GM21447 (cell line): ENCODE data around the gene CHGA.

Source experiments
- ATAC-seq: cut with Tn5 transposase; IDR thresholded peaks from one replicate; pipeline ENCODE4 v1.9.1; 2021; ENCODE audit not compliant: unreplicated experiment

Gene CHGA

GRCh38 chr14:92942976-92943710 is 20.2 kb downstream of the CHGA start:
- no peak for ATAC-seq

- ATAC-seq: no peak
Observed at GRCh38 chr14:92943855-92944570, 21.1 kb downstream of the CHGA start.

GRCh38 chr14:92944976-92945375 is 22.0 kb downstream of the CHGA start:
- no peak for ATAC-seq

- ATAC-seq: no peak
Observed at GRCh38 chr14:92945544-92945943, 22.6 kb downstream of the CHGA start.

GRCh38 chr14:92945959-92946846 is 23.3 kb downstream of the CHGA start:
- ATAC-seq: no peak

GRCh38 chr14:92946847-92947545 is 24.0 kb downstream of the CHGA start:
- no peak for ATAC-seq

- ATAC-seq: no peak
Observed at GRCh38 chr14:92948647-92949046, 25.7 kb downstream of the CHGA start.

- no peak for ATAC-seq
Observed at GRCh38 chr14:92949496-92950192, 26.7 kb downstream of the CHGA start.

- ATAC-seq: no peak
Observed at GRCh38 chr14:92950193-92950540, 27.2 kb downstream of the CHGA start.

- no peak for ATAC-seq
Observed at GRCh38 chr14:92950773-92951172, 27.8 kb downstream of the CHGA start.

GRCh38 chr14:92951261-92951660 is 28.3 kb downstream of the CHGA start:
- no peak for ATAC-seq

- ATAC-seq: no peak
Observed at GRCh38 chr14:92951912-92952471, 29.0 kb downstream of the CHGA start.

GRCh38 chr14:92952481-92953298 is 29.7 kb downstream of the CHGA start:
- ATAC-seq: no peak

- ATAC-seq: no peak
Observed at GRCh38 chr14:92953526-92953925, 30.6 kb downstream of the CHGA start.

- ATAC-seq: no peak
Observed at GRCh38 chr14:92954933-92955332, 32.0 kb downstream of the CHGA start.

GRCh38 chr14:92955381-92955780 is 32.4 kb downstream of the CHGA start:
- no peak for ATAC-seq

- ATAC-seq: no peak
Observed at GRCh38 chr14:92956961-92957360, 34.0 kb downstream of the CHGA start.

GRCh38 chr14:92958373-92959188 is 35.6 kb downstream of the CHGA start:
- no peak for ATAC-seq

GRCh38 chr14:92959189-92959531 is 36.2 kb downstream of the CHGA start:
- ATAC-seq: no peak
